HEK293 (cell line): Measurements from ENCODE around the gene ZBED4.

Experiments
- ATF2 ChIP-seq: fragments of 450-650 bp; formaldehyde crosslinking; IDR thresholded peaks from 2 replicates; pipeline ENCODE4 v1.5.1; 2016; ENCODE audit warnings: missing biosample characterization, missing genetic modification characterization, low read depth
- CTCF ChIP-seq: fragments of 450-650 bp; formaldehyde crosslinking; IDR thresholded peaks from 2 replicates; pipeline ENCODE4 v1.5.1; 2016; ENCODE audit warnings: missing biosample characterization, missing genetic modification characterization
- KLF10 ChIP-seq: fragments of 450-650 bp; IDR thresholded peaks from 2 replicates; pipeline ENCODE4 v1.5.1; 2018; ENCODE audit warnings: missing biosample characterization, mild to moderate bottlenecking, missing genetic modification characterization
- TCF7L2 ChIP-seq: IDR thresholded peaks from 2 replicates; pipeline ENCODE4 v1.6.1; 2011; ENCODE audit warnings: low read depth, mild to moderate bottlenecking, inconsistent platforms, low read length, moderate library complexity, borderline replicate concordance
- ZFP69B ChIP-seq: fragments of 450-650 bp; formaldehyde crosslinking; IDR thresholded peaks from 2 replicates; pipeline ENCODE4 v1.5.1; 2016; ENCODE audit warnings: missing biosample characterization, missing genetic modification characterization
- ZNF138 ChIP-seq: fragments of 450-650 bp; formaldehyde crosslinking; IDR thresholded peaks from 2 replicates; pipeline ENCODE4 v1.5.1; 2016; ENCODE audit warnings: missing biosample characterization, missing genetic modification characterization, borderline replicate concordance
- ZNF174 ChIP-seq: fragments of 450-650 bp; formaldehyde crosslinking; IDR thresholded peaks from 2 replicates; pipeline ENCODE4 v1.5.0; 2017; ENCODE audit warnings: missing biosample characterization, mild to moderate bottlenecking, missing genetic modification characterization
- ZNF211 ChIP-seq: fragments of 450-650 bp; formaldehyde crosslinking; IDR thresholded peaks from 2 replicates; pipeline ENCODE4 v1.5.1; 2016; ENCODE audit warnings: low read depth, missing biosample characterization, missing genetic modification characterization
- ZNF274 ChIP-seq, 2 experiments: fragments of 200-500 bp in 1 of 2; fragments of 450-650 bp in 1 of 2; sonication (Bioruptor generic) in 1 of 2; formaldehyde crosslinking in 1 of 2; IDR thresholded peaks; 2 replicates each; pipeline versions ENCODE4 v1.5.1 to v1.6.1; 2014 to 2016; ENCODE audit warnings: borderline replicate concordance in 1 of 2, inconsistent platforms in 1 of 2, low read length in 1 of 2, missing biosample characterization in 1 of 2, missing genetic modification characterization in 1 of 2
- ZNF341 ChIP-seq: fragments of 450-650 bp; formaldehyde crosslinking; IDR thresholded peaks from 2 replicates; pipeline ENCODE4; 2016; ENCODE audit warnings: low read depth, missing biosample characterization, missing genetic modification characterization
- ZNF398 ChIP-seq: fragments of 450-650 bp; formaldehyde crosslinking; IDR thresholded peaks from 2 replicates; pipeline ENCODE4 v1.5.1; 2017; ENCODE audit warnings: missing biosample characterization, missing genetic modification characterization
- ZNF449 ChIP-seq: fragments of 450-650 bp; formaldehyde crosslinking; IDR thresholded peaks from 2 replicates; pipeline ENCODE4 v1.5.1; 2017; ENCODE audit warnings: missing biosample characterization, mild to moderate bottlenecking, missing genetic modification characterization, moderate library complexity
- ZNF473 ChIP-seq: fragments of 450-650 bp; formaldehyde crosslinking; IDR thresholded peaks from 2 replicates; pipeline ENCODE4 v1.5.1; 2017; ENCODE audit warnings: missing biosample characterization, missing genetic modification characterization
- ZNF518A ChIP-seq: fragments of 450-650 bp; formaldehyde crosslinking; conservative IDR thresholded peaks from 2 replicates; pipeline ENCODE4 v1.5.1; 2016; ENCODE audit warnings: low read depth, missing biosample characterization, missing genetic modification characterization

GRCh38 chr22:49861642-49862495 lies 8.2 kb downstream of the ZBED4 start:
- no peak for TF ChIP-seq KLF10
- TF ChIP-seq ATF2 (tag by site-specific recombination) = no peak
- TF ChIP-seq ZNF449 = no peak
- no peak for TF ChIP-seq ZNF138 (tag by site-specific recombination)
- TF ChIP-seq ZFP69B (tag by site-specific recombination) = no peak
- no peak for TF ChIP-seq ZNF518A
- no peak for TF ChIP-seq CTCF
- TF ChIP-seq TCF7L2 = no peak
- no peak for TF ChIP-seq ZNF174 (tag by site-specific recombination)
- TF ChIP-seq ZNF398 (tag by site-specific recombination) = no peak
- no peak for TF ChIP-seq ZNF274 (IDR thresholded peaks at IDR 0.05; ENCODE audit: low read length)
- TF ChIP-seq ZNF274 (tag by site-specific recombination; IDR thresholded peaks at IDR 0.05; ENCODE audit: borderline replicate concordance) = no peak
- no peak for TF ChIP-seq ZNF473
- TF ChIP-seq ZNF341 (tag by site-specific recombination) = no peak
- TF ChIP-seq ZNF211 (tag by site-specific recombination) = no peak
